Progenitor cell of endocrine pancreas (in vitro differentiated cells): ENCODE results near the gene OR2V1. TPM values are rescaled to one million over a fixed set of nuclear protein-coding genes. Genes with fewer than 3 reads are reported as not detected.
"Not testable (repeated sequence)": the region's sequence is repeated elsewhere in the genome, so short reads cannot be mapped to it uniquely, and the experiment has no call there.

Experiments used
- DNase-seq: peaks from one replicate; pipeline ENCODE4 v3.0.0; 2021; ENCODE audit warnings: low spot score; ENCODE audit not compliant: unreplicated experiment
- H3K27ac Mint-ChIP-seq: 2 replicates; pipeline ENCODE4 v1.8.0; 2021; ENCODE audit warnings: mild to moderate bottlenecking, moderate library complexity, mixed read lengths
- H3K27me3 Mint-ChIP-seq: 2 replicates; pipeline ENCODE4 v1.8.0; 2021; ENCODE audit warnings: mixed read lengths
- H3K36me3 Mint-ChIP-seq: 2 replicates; pipeline ENCODE4 v1.8.0; 2022; ENCODE audit warnings: mixed read lengths; ENCODE audit not compliant: insufficient read depth
- H3K4me1 Mint-ChIP-seq: 2 replicates; pipeline ENCODE4 v1.8.0; 2021; ENCODE audit warnings: low read depth, mixed read lengths
- H3K4me3 Mint-ChIP-seq: 2 replicates; pipeline ENCODE4 v1.8.0; 2021; ENCODE audit warnings: low read depth, mild to moderate bottlenecking, moderate library complexity, mixed read lengths
- H3K9me3 Mint-ChIP-seq: 2 replicates; pipeline ENCODE4 v1.8.0; 2021; ENCODE audit warnings: low read depth, mixed read lengths
- CTCF ChIP-seq: fragments of 200-600 bp; sonication (generic); IDR thresholded peaks from one replicate; pipeline ENCODE4 v1.5.0; 2021; ENCODE audit warnings: antibody characterized with exemption, mild to moderate bottlenecking; ENCODE audit not compliant: unreplicated experiment
- total RNA-seq: library from RNA; stranded (reverse); gene quantifications from 2 replicates; pipeline ENCODE4 v1.2.1, GENCODE V29; 2021

The OR2V1 gene
- total RNA-seq, 1 donor from 2014 or later: not detected

- H3K27ac Mint-ChIP-seq: no peak overlapping the region
- peaks cover 58% of the 10 kb centered on the region for H3K27me3 Mint-ChIP-seq
Measured at GRCh38 chr5:181149355-181149754, 18.4 kb upstream of the OR2V1 start.

GRCh38 chr5:181146927-181147636 is 16.1 kb upstream of the OR2V1 start, which contains the start of gene OR2V2:
OR2V2 (plus strand) TSS chr5:181147586; CDS start chr5:181154943, 7,357 bp downstream.
- H3K4me1 Mint-ChIP-seq, H3K36me3 Mint-ChIP-seq, H3K27ac Mint-ChIP-seq, H3K4me3 Mint-ChIP-seq, H3K9me3 Mint-ChIP-seq, DNase-seq: not testable (repeated sequence)
- peaks cover 62% of the 10 kb centered on the region for H3K27me3 Mint-ChIP-seq

More at GRCh38 chr5:181149355-181149754, 18.4 kb upstream of the OR2V1 start:
- TF ChIP-seq CTCF: no peak
- Mint-ChIP-seq H3K9me3 (peaks cover 6% of the 10 kb centered on the region), H3K36me3 (no peaks in the 10 kb centered on the region), H3K4me1 (no peaks in the 10 kb centered on the region), H3K4me3 (no peak overlapping the region)
- DNase-seq: no peak

- Mint-ChIP-seq H3K4me3 (no peak overlapping the region), H3K9me3 (peaks cover 6% of the 10 kb centered on the region), H3K27me3 (peaks cover 62% of the 10 kb centered on the region)
Measured at GRCh38 chr5:181145133-181145532, 14.2 kb upstream of the OR2V1 start.

GRCh38 chr5:181142054-181142453 is 11.1 kb upstream of the OR2V1 start:
- Mint-ChIP-seq H3K36me3 (no peaks in the 10 kb centered on the region), H3K4me3 (no peak overlapping the region), H3K9me3 (peaks cover 6% of the 10 kb centered on the region), H3K4me1 (no peaks in the 10 kb centered on the region), H3K27me3 (peaks cover 37% of the 10 kb centered on the region), H3K27ac (no peak overlapping the region)
- TF ChIP-seq CTCF: no peak
- no peak for DNase-seq

More at GRCh38 chr5:181145133-181145532, 14.2 kb upstream of the OR2V1 start:
- Mint-ChIP-seq H3K27ac (no peak overlapping the region), H3K4me1 (no peaks in the 10 kb centered on the region), H3K36me3 (no peaks in the 10 kb centered on the region)
- DNase-seq: no peak
- TF ChIP-seq CTCF: no peak

- Mint-ChIP-seq H3K27me3 (peaks cover 31% of the 10 kb centered on the region), H3K36me3 (no peaks in the 10 kb centered on the region), H3K4me3 (no peak overlapping the region), H3K4me1 (no peaks in the 10 kb centered on the region), H3K9me3 (peaks cover 6% of the 10 kb centered on the region), H3K27ac (no peak overlapping the region)
- no peak for TF ChIP-seq CTCF
- DNase-seq: no peak
Measured at GRCh38 chr5:181140766-181141165, 9.8 kb upstream of the OR2V1 start.

- Mint-ChIP-seq H3K36me3 (no peaks in the 10 kb centered on the region), H3K27ac (no peak overlapping the region), H3K27me3 (peaks cover 41% of the 10 kb centered on the region), H3K4me3 (no peak overlapping the region), H3K4me1 (no peaks in the 10 kb centered on the region), H3K9me3 (no peaks in the 10 kb centered on the region)
- no peak for TF ChIP-seq CTCF
- DNase-seq: no peak
Measured at GRCh38 chr5:181138258-181138657, 7.3 kb upstream of the OR2V1 start.
